Brain microvascular endothelial cell (primary cell): Measurements from ENCODE around the gene FRMD3.

Source experiments
- DNase-seq: peaks from one replicate; pipeline ENCODE4 v3.0.0-alpha.2; 2020
- H3K27ac ChIP-seq: fragments of 250-450 bp; sonication (Bioruptor Pico); 2 replicates; pipeline ENCODE4 v1.5.1; 2020; ENCODE audit warnings: mild to moderate bottlenecking, moderate library complexity
- H3K27me3 ChIP-seq: fragments of 250-450 bp; sonication (Bioruptor Pico); replicated peaks from 2 replicates; pipeline ENCODE4 v1.5.1; 2020; ENCODE audit warnings: mild to moderate bottlenecking
- H3K36me3 ChIP-seq: fragments of 250-450 bp; sonication (Bioruptor Pico); replicated peaks from 2 replicates; pipeline ENCODE4 v1.5.1; 2020; ENCODE audit warnings: mild to moderate bottlenecking
- H3K4me3 ChIP-seq: 2 replicates; pipeline ENCODE4 v1.5.1; 2011; ENCODE audit warnings: low read depth, mild to moderate bottlenecking, control low read depth, low read length, moderate library complexity
- CTCF ChIP-seq: IDR thresholded peaks from 2 replicates; pipeline ENCODE4 v1.5.1; 2011; ENCODE audit warnings: low read depth, mild to moderate bottlenecking, moderate library complexity, low read length, control low read depth, inconsistent platforms; ENCODE audit errors: missing control alignments
- in situ Hi-C: cut with HindIII; loops from 2 replicates; pipeline ENCODE4 v1.10.0; 2017; ENCODE audit warnings: low sequenced_read_pairs, low pct_ligation_motif_present

FRMD3 gene

GRCh38 chr9:83557317-83557716, 19.1 kb upstream of the FRMD3 start:
- no peak for TF ChIP-seq CTCF
- DNase-seq, result no peak
- Histone ChIP-seq H3K4me3 (no peak overlapping the region), H3K27me3 (no peaks in the 10 kb centered on the region), H3K27ac (no peak overlapping the region), H3K36me3 (no peaks in the 10 kb centered on the region)
- in situ Hi-C loops, result no loop called here

- DNase-seq, result no peak
- in situ Hi-C loops, result no loop called here
- TF ChIP-seq CTCF, result no peak
Measured at GRCh38 chr9:83554278-83554677, 16.1 kb upstream of the FRMD3 start.

GRCh38 chr9:83544002-83544698, 5.9 kb upstream of the FRMD3 start:
- no peaks in the 10 kb centered on the region for H3K36me3 ChIP-seq
- in situ Hi-C loops, result no loop called here

More at GRCh38 chr9:83554278-83554677, 16.1 kb upstream of the FRMD3 start:
- no peak overlapping the region for H3K4me3 ChIP-seq
- no peaks in the 10 kb centered on the region for H3K36me3 ChIP-seq
- no peaks in the 10 kb centered on the region for H3K27me3 ChIP-seq
- no peak overlapping the region for H3K27ac ChIP-seq

GRCh38 chr9:83538890-83539238, 663 bp upstream of the FRMD3 start:
- Histone ChIP-seq H3K27me3 (peaks cover 8% of the 10 kb centered on the region), H3K4me3 (peak overlapping the region; percentile 59), H3K27ac (no peak overlapping the region), H3K36me3 (no peaks in the 10 kb centered on the region)
- in situ Hi-C loops, result no loop called here
- DNase-seq, result no peak
- TF ChIP-seq CTCF, result no peak

More at GRCh38 chr9:83544002-83544698, 5.9 kb upstream of the FRMD3 start:
- no peak overlapping the region for H3K27ac ChIP-seq
- TF ChIP-seq CTCF, result peak; percentile 82
- H3K27me3 ChIP-seq, result no peaks in the 10 kb centered on the region
- H3K4me3 ChIP-seq, result no peak overlapping the region
- DNase-seq, result peak; percentile 57

GRCh38 chr9:83537331-83538171, 650 bp downstream of the FRMD3 start:
- TF ChIP-seq CTCF, result no peak
- Histone ChIP-seq H3K27ac (no peak overlapping the region), H3K36me3 (no peaks in the 10 kb centered on the region), H3K27me3 (peaks cover 8% of the 10 kb centered on the region), H3K4me3 (peak overlapping the region; percentile 59)
- in situ Hi-C loops, result no loop called here
- DNase-seq, result no peak
